CD4-positive, alpha-beta T cell treated with Interleukin-6 at 100 ng/mL for 8 hours (primary cell): ENCODE data around the gene KEAP1.

Source experiments
- DNase-seq: peaks from one replicate; pipeline ENCODE4 v3.0.0-alpha.2; 2020; ENCODE audit warnings: mixed read lengths, low spot score

The KEAP1 gene

DNA sequence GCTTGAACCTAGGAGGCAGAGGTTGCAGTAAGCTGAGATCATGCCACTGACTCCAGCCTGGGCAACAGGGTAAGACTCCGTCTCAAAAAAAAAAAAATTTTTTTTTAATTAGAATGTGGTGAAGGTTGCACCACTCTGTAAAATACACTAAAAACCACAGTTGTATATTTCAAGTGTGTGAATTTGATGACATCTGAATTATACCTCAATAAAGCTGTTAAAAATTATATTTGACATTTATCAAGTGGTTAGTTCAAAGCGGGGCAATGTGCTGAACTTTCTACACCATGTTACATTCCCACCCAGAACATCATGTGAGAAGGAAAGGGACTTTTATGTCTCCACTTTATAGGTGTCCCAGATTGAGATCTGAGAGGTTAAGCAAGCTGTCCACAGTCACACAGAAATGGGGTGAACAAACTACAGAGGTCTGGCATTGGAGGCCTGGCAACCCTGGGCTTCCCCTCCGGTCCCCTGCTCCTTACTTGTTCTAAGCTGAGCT lies 20.0 kb upstream of the KEAP1 start:
- no peak for DNase-seq

DNA sequence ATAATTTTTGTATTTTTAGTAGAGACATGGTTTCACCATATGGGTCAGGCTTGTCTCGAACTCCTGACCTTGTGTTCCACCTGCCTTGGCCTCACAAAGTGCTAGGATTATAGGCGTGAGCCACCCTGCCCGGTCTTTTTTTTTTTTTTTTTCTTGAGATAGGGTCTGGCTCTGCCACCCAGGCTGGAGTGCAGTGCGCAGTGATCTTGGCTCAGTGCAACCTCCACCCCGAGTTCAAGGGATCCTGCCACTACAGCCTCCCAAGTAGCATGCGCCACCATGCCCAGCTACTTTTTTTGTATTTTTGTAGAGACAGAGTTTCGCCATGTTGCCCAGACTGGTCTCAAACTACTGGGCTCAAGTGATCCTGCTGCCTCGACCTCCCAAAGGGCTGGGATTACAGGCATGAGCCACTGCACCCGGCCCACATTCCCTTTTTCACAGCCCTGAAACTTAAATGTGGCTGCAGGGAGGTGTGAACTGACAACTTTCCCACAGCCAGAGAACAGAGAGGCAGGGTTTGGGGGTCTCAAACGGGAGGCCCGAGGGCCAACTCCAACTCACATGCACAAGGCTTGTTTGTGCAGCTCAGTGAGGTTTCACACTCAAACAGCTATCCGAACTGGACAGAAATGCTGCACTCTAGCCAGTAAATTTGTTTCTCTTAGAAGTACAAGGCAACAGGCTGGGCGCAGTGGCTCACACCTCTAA lies 18.5 kb upstream of the KEAP1 start:
- no peak for DNase-seq

DNA sequence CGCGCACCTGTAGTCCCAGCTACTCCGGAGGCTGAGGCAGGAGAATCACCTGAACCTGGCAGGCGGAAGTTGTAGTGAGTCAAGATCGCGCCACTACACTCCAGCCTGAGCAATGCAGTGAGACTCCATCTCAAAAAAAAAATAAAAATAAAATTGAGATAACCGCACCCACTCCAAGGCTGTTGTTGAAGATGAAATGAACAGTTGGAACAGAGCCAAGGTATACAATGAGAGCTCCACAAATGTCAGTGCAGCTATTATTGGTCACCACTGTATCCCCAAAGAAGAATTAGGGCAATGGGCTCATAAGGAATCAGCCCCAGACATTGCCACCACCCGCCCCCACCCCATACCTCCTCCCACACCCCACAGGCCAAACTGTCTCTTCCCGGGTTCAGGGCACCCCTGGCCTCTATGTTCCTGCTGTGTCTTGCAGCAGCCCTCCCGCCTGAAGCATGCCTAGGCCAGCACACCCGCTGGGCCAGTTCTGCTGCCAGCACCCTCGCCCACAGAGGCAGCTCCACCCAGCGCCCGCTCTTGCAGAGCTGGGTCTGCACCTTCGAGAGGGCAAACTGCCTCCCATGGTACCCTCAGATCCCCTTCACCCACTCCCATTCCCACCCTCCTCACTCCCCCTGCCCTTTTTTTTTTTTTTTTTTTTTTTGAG lies 17.6 kb upstream of the KEAP1 start:
- no peak for DNase-seq

DNA sequence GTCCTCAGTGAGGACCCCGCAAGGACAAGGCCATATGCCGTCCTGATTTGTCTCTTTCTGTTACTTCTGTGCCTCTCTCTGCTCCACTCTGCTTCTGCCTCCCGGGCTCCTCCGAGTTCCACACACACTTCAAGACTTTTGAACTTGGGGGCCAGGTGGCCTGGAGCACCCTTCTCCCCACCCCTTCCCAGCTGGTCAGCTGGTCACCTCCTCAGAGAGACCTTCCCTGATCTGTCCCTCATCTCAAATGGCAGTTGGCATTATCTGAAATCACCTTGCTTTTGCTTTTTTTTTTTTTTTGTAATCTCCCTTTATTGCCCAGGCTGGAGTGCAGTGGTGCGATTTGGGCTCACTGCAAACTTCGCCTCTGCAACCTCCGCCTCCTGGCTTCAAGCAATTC lies 16.3 kb upstream of the KEAP1 start:
- no peak for DNase-seq

DNA sequence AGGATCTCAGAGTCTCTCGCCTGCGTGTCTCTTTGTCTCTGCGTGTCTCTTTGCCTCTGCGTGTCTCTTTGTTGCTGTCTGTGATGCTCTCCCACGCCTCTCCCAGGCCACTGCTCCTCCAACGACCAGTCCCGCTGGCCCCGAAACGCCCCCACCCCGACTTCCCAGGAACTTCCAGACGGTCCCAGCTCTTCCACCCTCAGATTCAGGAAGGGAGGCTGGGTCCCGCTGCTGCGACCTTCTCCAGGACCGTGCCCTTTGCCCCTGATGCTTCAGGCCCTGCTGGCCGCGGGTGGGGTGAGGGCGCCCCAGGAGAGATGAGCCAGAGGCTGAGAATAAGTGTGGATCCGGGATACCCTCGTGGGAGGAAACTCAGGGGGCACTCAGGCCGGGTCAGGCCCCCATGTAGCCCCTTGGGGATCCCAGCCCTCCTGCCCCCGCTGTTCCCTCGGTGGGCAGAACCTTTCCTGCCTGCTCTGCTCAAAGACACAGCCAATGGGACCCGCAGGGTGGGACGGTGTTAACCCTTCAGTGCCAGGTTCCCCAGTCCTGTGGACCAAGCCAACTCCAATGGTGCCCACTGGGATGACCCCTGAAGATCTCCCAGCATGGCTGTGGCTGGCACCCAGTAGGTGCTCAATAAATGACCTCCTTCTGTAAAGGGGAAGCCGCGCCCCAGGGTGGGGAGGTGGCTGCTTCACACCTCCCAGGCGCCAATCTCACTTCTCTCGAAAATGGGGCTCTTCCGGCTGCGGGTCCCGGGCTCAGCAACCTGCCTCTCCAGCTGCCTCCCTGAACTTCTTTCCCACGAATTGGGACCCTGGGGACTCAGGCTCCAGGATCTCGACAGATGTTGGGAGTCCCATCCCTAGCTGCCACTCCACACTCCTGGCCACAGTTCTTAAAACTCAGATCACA lies 15.5 kb upstream of the KEAP1 start:
- peak; percentile 9 for DNase-seq

DNA sequence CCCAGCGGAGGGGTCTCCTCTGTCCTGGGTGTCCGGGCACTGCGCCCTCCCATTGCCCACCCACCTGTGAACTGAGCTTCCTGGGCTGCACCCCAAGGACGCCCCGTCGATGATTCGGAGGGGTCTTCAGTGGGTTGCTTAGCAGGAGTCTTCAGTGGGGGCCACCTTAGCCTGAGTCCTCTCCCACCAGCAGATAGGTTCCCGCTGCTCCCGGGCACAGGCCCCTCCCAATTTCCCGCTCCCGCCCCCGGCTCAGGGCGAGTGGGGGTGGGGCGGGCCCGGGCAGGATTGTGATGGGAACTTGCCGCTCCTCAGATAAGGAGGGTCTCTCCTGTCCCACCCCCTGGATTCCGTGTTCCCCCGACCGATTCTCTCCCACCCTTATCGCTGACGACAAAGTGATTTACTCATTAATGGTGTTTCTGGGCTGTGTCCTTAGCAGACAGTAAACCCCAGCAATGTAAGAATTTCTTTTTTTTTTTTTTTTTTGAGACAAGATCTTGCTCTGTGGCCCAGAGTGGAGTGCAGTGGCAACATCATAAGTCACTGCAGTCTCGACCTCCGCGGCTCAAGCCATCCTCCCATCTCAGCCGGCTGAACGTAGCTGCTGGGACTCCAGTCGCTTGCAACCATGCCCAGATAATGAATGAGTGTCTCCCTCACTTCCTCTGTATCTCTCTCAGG lies 14.7 kb upstream of the KEAP1 start:
- peak; percentile 5 for DNase-seq

DNA sequence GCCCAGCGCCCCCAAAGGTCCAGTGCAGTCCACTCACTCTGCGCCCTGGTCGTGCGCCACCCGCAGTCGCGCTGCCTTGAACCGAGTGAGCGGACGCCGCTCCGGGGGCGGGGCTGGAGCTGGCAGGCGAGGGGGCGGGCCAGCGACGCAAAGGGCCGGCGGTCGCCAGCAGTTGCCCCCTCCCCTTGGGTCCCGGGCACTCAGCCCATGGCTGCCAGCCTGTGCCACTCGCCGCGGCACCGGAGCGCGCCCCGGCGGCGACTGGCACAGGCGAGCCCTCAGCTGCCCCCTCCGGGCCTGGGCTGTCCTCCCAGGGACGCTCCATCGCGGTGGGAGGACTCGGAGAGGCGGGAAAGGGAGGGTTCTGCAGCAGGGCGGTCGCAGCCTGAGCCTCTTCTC lies 14.2 kb upstream of the KEAP1 start, which contains the start of gene S1PR5:
S1PR5 (minus strand) TSS at position 87 of the 399 bp plus-strand sequence. CDS start 2,436 bp downstream, outside the sequence.
- DNase-seq = no peak

DNA sequence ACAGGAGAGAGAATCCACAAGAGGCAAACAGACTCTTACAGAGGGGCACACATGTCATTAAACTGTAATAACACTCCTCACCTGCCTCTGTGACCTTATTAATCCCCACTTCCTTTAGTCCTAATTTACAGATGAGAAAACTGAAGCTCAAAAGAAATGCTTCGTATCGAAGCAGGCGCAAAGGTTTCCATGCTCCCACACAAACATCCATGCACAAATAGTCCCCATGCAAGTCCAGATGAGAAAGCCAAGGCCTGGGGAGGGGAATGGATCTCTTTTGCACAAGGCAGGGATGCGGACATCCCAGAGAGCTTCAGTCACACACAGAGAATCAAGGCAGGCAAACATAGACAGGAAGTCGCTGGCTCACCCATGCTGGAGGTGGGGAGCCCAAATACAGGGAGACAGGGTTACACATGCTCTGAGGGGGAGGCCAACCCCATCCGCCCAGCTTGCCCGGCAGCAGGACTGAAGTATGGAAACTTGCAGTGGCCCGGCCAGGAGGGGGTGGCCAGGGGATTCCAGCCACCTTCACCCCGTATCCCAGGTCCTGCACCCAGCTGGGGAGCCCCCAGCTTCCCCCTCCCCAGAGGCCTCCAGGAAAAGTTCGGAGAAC lies 13.6 kb upstream of the KEAP1 start:
- DNase-seq = no peak

DNA sequence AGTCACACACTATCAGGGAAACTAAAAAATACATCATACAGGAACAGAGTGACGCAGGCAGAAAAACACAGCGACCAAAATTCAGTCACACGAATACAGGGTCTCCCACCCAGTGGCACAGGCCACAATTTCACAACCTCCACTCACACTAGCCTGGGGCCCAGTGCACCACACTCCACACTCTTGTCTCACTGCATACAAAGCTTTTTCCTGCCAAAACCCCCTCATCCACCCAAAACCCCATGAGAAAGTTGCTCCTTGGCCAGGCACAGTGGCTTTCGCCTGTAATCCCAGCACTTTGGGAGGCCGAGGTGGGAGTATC lies 12.9 kb upstream of the KEAP1 start:
- no peak for DNase-seq

DNA sequence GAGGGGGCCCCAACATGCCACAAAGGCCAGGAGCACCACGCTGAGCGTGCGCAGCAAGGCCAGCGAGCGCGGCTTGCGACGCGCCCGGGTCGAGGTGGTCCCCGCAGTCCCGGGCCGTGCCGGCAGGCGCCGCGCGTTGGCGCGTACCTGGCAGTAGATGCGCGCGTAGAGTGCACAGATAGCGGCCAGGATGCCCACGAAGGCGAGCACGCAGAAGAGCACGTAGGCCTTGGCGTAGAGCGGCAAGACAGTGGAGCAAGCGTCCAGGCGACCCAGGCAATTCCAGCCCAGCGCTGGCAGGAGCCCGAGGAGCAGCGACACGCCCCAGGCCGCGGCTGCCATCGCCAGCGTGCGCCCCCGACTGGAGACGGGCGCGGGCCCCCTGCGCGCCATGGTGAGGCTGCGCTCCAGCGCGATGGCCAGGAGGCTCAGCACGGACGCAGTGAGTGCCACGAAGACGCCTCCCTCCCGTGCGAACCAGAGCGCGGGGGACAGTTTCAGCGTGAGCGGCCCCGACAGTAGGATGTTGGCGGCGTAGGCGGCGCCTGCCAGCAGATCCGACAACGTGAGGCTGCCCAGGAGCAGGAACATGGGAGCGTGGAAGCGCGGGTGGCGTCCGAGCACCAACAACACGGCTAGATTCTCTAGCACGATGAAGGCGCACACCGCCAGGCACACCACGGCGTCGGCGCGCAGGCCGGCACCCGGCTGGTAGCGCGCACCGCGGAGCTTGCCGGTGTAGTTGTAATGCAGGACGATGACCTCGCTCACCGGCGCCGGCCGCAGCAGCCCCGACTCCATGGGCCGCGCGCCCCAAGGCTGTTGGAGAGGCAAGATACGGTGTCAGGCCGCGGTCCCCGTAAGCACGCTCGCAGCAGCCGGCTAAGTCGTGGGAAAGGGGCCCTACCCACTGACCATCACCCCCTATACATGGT lies 11.3 kb upstream of the KEAP1 start:
- DNase-seq = no peak

DNA sequence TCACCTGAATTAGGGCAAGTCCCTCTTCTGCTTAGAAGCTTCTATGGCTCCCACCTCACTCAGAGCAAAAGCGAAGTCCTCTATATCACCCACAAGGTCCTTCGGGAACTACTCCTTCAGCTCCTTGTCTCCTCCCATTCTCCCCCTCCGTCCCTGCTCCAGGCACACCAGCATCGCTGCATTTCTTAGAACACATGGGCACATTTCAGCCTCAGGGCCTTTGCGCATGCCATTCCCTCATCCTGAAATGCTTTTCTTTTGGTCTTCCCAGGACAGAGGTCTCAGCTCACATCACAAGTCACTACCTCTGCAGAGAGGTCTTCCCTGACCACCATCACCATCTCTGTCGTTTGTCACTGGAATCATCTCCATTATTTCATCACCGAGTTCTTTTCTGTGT lies 10.1 kb upstream of the KEAP1 start:
- no peak for DNase-seq

DNA sequence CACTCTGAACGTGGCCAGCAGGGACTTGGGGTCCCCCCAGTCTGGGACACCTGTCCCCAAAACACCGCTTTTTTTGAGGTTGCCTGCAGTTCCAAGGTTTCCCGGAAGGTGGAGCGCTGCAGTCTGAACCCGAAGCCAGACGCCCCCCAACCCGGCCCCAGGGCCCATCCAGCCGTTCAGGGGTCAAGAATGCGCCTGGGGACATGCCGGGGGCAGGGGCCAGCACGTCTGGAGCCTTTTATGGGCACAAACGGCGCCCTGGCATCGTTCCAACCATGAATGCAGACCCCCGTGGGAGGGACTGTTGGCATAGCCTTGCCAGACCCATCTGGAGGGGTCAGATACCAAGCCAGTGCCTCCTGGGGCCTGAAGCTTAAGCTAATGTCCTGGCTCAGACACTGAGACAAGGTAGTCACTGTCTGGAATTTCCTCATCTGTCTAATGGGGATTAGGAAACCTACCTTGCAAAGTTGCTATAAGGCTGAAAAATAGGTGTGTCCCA lies 7.2 kb upstream of the KEAP1 start:
- DNase-seq = peak; percentile 40

DNA sequence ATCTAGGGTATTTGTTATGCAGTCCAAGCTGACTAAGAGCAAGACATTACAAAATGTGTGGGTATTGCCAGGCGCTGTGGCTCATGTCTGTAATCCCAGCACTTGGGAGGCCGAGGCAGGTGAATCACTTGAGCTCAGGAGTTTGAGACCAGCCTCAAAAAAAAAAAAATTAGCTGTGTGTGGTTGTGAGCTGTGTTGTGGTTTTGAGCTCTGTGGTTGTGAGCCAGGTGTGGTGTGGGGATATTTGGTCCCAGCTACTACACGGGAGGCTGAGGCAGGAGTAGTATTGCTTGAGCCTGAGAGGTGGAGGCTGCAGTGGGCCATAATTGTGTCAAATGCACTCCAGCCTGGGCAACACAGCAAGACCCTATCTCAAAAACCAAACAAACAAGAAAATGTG lies 5.6 kb upstream of the KEAP1 start:
- no peak for DNase-seq

DNA sequence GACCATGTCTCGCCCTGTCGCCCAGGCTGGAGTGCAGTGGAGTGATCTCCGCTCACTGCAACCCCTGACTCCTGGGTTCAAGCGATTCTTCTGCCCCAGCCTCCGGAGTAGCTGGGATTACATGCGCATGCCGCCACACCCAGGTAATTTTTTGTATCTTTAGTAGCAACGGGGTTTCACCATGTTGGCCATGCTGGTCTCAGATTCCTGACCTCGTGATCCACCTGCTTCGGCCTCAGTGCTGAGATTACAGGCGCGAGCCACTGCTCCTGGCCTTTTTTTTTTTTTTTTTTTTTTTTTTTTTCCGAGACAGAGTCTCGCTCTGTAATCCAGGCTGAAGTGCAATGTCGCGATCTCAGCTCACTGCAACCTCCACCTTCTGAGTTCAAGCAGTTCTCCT lies 4.9 kb upstream of the KEAP1 start:
- DNase-seq = no peak

DNA sequence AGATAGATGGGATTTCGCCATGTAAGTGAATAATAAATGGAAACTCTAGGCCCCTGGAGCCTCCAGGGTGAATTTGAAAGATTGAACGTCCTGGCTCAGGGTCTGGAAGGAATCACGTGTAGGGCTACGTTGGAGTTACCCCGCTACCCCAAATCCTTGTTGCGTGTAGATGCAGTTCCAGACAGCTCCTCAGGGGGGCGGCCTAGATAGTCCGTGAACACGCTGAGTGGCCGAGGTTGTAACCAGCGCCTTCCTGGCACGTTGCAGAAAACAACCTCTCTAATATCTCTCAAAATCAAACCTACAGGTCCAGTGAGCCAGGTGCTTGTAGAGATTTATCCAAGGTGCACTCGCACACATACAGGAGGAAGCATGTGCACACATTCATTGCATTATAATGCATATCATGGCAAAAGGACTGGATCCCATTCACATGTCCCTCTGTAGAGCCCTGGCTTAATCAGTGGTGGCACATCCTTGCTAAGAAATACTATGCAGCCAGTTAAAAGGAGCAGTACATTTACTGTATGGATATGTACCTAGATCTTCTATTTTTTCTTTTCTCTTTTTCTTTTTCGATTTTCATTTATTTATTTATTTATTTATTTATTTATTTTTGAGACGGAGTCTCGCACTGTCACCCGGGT lies 2.5 kb upstream of the KEAP1 start:
- peak; percentile 80 for DNase-seq

DNA sequence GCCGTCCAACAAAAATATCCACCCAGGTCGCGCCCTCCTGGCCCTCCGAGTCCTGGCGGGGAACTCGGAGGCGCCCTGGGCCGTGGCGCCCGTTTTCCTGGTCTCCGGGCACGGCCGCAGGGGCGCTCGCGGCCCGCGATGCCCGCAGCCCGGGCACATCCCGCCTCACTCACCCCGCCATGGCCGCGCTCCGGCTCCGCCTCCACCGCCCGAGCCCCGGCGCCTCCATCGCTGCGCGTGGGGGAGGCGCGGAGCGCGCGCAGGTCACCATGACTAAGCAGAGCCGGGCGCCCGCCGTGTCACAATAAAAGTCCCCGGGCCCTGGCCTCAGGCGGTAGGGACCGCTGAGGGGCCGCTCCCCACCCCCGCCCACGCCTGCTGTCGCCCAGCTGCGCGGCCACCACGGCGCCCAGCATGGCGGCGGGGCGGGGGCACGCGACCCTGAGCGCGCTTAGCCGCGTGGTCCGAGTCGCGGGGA lies 593 bp downstream of the KEAP1 start:
- DNase-seq = peak; percentile 89

DNA sequence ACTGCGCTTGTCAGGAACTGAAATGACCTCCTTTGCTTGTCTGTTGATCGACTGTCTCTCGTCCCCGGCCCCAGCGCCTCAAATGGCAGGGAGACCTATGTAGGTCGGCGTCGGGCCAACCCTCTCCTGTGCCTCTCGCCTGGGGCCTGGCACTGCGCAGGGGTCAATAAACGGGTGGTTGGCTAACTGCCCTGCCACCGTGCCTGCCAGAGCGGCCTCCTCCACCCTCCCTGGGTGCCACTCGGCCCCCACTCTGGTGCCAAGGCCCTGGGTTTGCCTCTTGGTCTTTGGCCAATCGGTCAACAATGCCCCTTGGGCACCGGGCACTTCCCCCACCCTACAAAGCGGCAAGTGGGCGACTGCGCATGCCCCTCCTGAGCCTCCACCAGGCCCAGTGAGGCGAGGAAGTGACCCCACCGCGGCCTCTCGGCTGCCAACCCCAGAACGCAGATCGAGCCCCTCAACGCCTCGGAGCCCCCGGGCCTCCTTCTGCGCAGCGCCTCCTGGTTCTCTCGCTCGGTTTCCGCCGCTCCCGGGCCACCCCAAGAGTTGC lies 1.1 kb downstream of the KEAP1 start:
- peak; percentile 38 for DNase-seq

DNA sequence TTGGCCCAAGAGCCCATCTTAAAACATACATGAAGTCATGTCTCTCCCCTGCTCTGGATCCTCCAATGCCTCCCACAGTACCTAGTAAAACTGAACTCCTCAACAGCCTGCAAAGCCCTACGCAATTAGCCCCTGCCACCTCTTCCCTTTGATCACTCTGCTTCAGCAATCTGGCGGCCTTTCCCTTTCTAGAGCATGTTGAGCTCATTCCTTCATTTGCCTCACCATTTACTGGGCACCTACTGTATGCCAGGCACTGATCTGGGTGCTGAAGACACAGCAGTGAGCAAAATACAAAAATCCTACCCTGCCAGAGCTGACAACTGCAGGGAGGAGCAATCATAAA lies 2.9 kb downstream of the KEAP1 start:
- DNase-seq = no peak

DNA sequence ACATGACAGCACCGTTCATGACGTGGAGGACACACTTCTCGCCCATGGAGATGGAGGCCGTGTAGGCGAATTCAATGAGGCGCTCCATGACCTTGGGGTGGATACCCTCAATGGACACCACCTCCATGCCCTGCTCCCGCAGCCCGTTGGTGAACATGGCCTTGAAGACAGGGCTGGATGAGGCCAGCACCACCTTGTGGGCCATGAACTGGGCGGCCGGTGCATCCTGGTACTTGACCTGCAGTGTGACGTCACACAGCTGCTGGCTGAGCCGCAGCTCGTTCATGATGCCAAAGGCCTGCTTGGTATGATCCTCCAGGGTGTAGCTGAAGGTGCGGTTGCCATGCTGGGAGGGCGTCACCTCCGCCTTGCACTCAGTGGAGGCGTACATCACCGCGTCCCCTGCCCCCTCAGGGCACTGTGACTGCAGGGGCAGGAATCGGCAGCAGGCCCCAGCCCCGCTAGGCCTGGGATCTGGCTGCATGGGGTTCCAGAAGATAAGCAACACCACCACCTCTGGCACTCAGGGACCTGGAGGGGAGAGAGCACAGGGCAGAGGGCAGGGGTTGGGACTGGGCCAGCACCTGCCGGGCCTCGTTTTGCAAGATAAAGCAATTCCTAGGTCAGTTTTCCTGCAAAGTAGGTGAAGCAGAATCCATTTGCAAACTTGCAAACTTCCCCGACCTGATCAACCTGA lies 3.5 kb downstream of the KEAP1 start:
- DNase-seq = no peak
